Adrenal gland (tissue), 5 donors: ENCODE measurements around the gene PSMD3.

Experiments used
- CTCF ChIP-seq, 6 experiments: fragments of 450-650 bp in 4 of 6; fragments of 200-600 bp in 2 of 6; sonication (generic) in 1 of 6; IDR thresholded peaks; 1 replicate in 5 of 6; 2 replicates in 1 of 6; pipeline versions ENCODE4 v1.5.1 to v1.8.0; 2016 to 2021; ENCODE audit warnings: antibody characterized with exemption in 6 of 6, mild to moderate bottlenecking in 2 of 6, moderate library complexity in 1 of 6
- POLR2A ChIP-seq, 2 donors: fragments of 450-650 bp; IDR thresholded peaks; one replicate each; pipeline ENCODE4 v1.6.1; 2017; ENCODE audit warnings: antibody characterized with exemption in 2 of 2, mild to moderate bottlenecking in 2 of 2, moderate library complexity in 1 of 2
- donor health status: DM: no; HTN: no; CAD: no.

GRCh38 chr17:39996162-39996561 lies 15.6 kb downstream of the PSMD3 start:
- TF ChIP-seq CTCF (IDR thresholded peaks at IDR 0.05) (no peak), POLR2A (IDR thresholded peaks at IDR 0.05) (no peak)
